GM13976 (cell line): ENCODE measurements around the gene GNAT1.

Experiments
- DNase-seq: peaks from one replicate; pipeline ENCODE4 v3.0.0; 2012; ENCODE audit warnings: low spot score
- CTCF ChIP-seq: IDR thresholded peaks from 2 replicates; pipeline ENCODE4 v1.5.1; 2012; ENCODE audit warnings: borderline replicate concordance, mild to moderate bottlenecking; ENCODE audit not compliant: insufficient read depth; ENCODE audit errors: extremely low read depth, missing control alignments, control extremely low read depth
- in situ Hi-C: fragments of 300-500 bp; cut with MboI; formaldehyde crosslinking; loops from one replicate; pipeline ENCODE4 v1.12.0; 2022; ENCODE audit warnings: low sequenced_read_pairs, mixed read lengths, inconsistent platforms; ENCODE audit not compliant: unreplicated experiment

Gene GNAT1

DNA sequence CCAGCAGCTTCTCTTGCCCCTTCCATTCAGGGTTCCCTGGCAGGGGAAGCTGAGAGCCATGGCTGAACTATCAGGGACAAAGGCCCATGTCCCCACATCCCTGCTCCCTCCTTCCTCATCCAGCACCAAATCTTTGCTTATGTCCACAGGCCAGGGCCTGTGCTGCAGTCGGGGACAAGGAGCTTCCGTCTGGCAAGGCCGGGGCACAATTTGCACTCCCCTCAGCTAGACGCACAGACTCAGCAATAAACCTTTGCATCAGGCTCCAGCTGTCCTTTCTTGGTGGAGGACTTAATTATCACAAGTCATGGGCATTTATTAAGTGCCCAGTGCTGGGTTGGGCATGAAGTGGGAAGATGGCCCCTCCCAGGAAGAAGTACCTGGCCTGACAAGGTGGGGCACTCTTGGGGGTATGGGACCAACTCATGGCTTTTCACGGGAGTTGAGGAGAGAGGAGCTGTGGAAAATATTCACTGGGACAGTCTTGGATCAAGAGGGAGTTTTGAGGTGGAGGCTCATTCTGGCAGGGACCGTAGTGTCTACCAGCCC lies 4.9 kb downstream of the GNAT1 start:
- in situ Hi-C loops, result no loop called here
- no peak for TF ChIP-seq CTCF
- no peak for DNase-seq

DNA sequence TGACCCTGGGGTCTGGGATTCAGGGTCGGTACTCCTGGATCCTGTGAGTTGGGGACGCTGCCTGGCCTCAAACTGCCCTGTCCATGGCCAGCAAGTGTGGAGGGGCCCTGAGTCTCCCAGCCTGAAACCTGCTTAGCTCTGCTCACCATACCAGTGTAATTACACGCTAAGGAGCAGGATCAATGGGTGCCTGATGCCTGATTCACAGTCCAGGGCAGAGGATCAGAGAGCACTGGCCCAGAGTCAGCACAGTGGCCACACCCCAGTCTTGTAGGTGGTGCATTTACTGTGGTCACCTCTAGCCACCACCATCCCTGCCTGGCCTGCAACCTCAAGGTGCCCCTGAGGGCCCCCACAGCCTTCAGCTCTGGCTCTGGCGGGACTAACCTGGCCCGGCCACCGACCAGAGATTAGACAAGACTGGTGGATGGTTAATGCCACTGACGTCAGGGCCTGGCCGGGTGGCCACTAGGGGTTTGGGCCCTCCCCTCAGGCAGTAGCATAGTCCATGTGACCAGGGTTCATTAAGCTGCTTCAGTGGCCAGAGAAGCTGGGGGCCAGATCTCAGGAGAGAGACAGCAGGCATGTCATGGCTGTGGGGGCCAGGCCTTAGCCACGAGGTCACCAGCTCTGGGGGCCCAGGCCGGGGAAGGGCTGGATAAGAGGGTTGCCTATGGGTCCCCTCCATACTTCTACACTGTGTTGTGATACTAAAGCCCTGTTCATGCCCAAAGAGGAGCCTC lies 10.3 kb downstream of the GNAT1 start:
- TF ChIP-seq CTCF, result no peak
- in situ Hi-C loops, result no loop called here

DNA sequence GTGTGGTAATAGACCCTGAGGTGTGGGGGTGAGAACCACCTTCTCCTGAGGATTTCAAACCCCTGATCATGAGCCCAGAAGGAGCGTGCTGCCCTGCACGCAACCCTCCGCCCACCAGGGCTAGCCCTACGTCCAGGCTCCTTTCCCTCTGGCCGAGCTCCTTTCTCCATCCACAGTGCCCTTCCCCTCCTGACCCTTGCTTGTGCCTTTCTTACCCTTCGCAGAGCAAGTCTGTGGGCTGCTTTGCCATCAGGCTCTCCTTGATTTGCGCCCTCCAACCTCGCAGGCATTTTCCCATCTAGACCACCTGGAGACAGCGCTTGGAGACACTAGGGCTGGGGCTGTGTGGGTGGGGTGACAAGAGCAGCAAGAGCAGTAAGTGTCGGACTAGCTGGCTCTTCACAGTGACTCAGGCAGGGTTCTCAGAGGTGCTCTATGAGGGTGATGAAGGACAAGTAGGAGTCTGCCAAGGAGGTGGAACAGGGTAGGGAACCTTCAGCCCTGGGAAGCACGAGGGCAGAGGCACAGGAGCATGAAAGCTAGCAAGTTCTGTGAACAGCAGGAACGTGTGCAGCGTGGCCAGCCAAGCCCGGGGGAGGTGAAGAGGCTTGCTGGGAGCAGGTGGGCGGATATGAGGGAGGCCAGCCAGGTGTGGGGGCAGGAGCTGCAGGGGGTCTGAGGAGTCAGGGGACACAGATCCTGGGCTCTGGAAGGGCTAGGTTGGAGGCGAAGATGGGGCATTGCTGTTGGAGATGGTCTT lies 11.1 kb downstream of the GNAT1 start:
- in situ Hi-C loops, result no loop called here
- no peak for DNase-seq
- no peak for TF ChIP-seq CTCF

More for the DNA sequence above, 10.3 kb downstream of the GNAT1 start:
- DNase-seq, result no peak

DNA sequence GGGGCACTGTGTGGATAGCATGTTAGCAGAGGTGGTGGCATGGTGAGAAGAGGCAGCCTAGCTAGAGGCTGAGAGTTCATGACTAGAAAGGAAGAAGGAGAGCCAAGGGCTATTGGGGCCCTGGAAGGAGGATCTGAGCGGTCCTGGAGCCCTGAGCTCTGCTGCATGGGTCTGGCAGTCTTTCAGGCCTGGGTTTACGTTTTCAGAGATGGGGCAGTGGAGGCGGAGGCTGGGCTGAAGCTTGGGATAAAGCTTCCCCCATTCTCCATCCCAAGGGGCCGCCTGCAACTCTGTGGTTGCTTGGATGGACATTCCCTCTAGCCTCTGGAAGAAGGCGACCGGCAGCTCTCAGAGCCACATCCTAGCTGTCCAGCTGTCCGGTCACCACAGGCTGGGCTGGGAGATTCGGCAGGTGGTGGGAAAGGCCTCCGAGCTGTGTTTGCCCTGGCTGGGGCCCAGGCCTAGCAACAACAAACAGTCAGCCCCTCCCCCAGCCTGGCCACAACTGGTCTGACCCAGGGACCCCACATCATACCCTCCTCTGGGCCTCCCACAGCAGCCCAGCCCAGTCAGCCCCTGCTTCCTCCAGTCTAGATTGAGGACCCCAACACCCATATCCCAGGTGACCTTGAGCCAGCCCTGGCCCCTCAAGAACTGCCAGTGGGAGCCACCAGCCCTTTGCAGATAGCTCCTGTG lies 11.9 kb downstream of the GNAT1 start:
- DNase-seq, result no peak
- in situ Hi-C loops, result no loop called here
- TF ChIP-seq CTCF, result no peak

GRCh38 chr3:50203809-50204803 lies 12.7 kb downstream of the GNAT1 start:
- in situ Hi-C loops, result no loop called here
- TF ChIP-seq CTCF, result no peak
- DNase-seq, result no peak
